ENCODE data around the gene RAB27B. TPM values are rescaled to one million over a fixed set of nuclear protein-coding genes. Genes with fewer than 3 reads are reported as not detected.

RAB27B gene
- total RNA-seq, 2 experiments from 2014 or later, result 5.0 to 5.2 TPM

- Mint-ChIP-seq H3K4me1 (peaks cover 20% of the 10 kb centered on the region), H3K9me3 (no peaks in the 10 kb centered on the region), H3K4me3 (no peak overlapping the region), H3K27ac (no peak overlapping the region), H3K27me3 (no peaks in the 10 kb centered on the region), H3K36me3 (ENCODE audit: low read depth) (no peaks in the 10 kb centered on the region)
- no peak for DNase-seq
- ChIA-PET CTCF (no interaction called here), POLR2A (no interaction called here)
These were observed 27.9 kb downstream of the RAB27B start for GRCh38 chr18:54856105-54856646.

GRCh38 chr18:54857499-54857898 is 29.2 kb downstream of the RAB27B start:
- no peaks in the 10 kb centered on the region for H3K36me3 Mint-ChIP-seq (ENCODE audit: low read depth)
- DNase-seq, result no peak
- peaks cover 12% of the 10 kb centered on the region for H3K4me1 Mint-ChIP-seq
- no peak overlapping the region for H3K27ac Mint-ChIP-seq
- no peaks in the 10 kb centered on the region for H3K27me3 Mint-ChIP-seq
- H3K4me3 Mint-ChIP-seq, result no peak overlapping the region
- CTCF ChIA-PET, result no interaction called here
- POLR2A ChIA-PET, result no interaction called here
- H3K9me3 Mint-ChIP-seq, result no peaks in the 10 kb centered on the region

GRCh38 chr18:54859667-54860421 is 31.6 kb downstream of the RAB27B start:
- POLR2A ChIA-PET, result no interaction called here

GRCh38 chr18:54860941-54861340 is 32.7 kb downstream of the RAB27B start:
- ChIA-PET CTCF (no interaction called here), POLR2A (no interaction called here)
- no peaks in the 10 kb centered on the region for H3K36me3 Mint-ChIP-seq (ENCODE audit: low read depth)
- no peak for DNase-seq
- H3K4me3 Mint-ChIP-seq, result no peak overlapping the region
- no peak overlapping the region for H3K27ac Mint-ChIP-seq
- H3K9me3 Mint-ChIP-seq, result no peaks in the 10 kb centered on the region
- no peaks in the 10 kb centered on the region for H3K27me3 Mint-ChIP-seq
- no peaks in the 10 kb centered on the region for H3K4me1 Mint-ChIP-seq

More at GRCh38 chr18:54859667-54860421, 31.6 kb downstream of the RAB27B start:
- Mint-ChIP-seq H3K9me3 (no peaks in the 10 kb centered on the region), H3K4me1 (no peaks in the 10 kb centered on the region), H3K36me3 (ENCODE audit: low read depth) (no peaks in the 10 kb centered on the region), H3K27me3 (no peaks in the 10 kb centered on the region), H3K4me3 (no peak overlapping the region), H3K27ac (no peak overlapping the region)
- CTCF ChIA-PET, result no interaction called here
- DNase-seq, result no peak

GRCh38 chr18:54867131-54867530 is 38.9 kb downstream of the RAB27B start:
- ChIA-PET POLR2A (no interaction called here), CTCF (no interaction called here)
- Mint-ChIP-seq H3K27me3 (no peaks in the 10 kb centered on the region), H3K27ac (no peak overlapping the region), H3K9me3 (no peaks in the 10 kb centered on the region), H3K36me3 (ENCODE audit: low read depth) (no peaks in the 10 kb centered on the region), H3K4me3 (no peak overlapping the region), H3K4me1 (no peaks in the 10 kb centered on the region)
- DNase-seq, result no peak

- Mint-ChIP-seq H3K27me3 (no peaks in the 10 kb centered on the region), H3K36me3 (ENCODE audit: low read depth) (no peaks in the 10 kb centered on the region), H3K4me1 (peaks cover 7% of the 10 kb centered on the region), H3K4me3 (no peak overlapping the region), H3K9me3 (no peaks in the 10 kb centered on the region), H3K27ac (no peak overlapping the region)
- ChIA-PET POLR2A (no interaction called here), CTCF (no interaction called here)
- no peak for DNase-seq
These were observed 43.0 kb downstream of the RAB27B start for GRCh38 chr18:54871231-54871630.

- ChIA-PET POLR2A (no interaction called here), CTCF (interaction anchor here (1.0 kb wide), 1 partner anchor 12 kb away, joined by 3 read pairs; no protein-coding TSS in a partner anchor)
- no peak for DNase-seq
- Mint-ChIP-seq H3K4me1 (peaks cover 7% of the 10 kb centered on the region), H3K36me3 (ENCODE audit: low read depth) (no peaks in the 10 kb centered on the region), H3K9me3 (no peaks in the 10 kb centered on the region), H3K27ac (no peak overlapping the region), H3K27me3 (no peaks in the 10 kb centered on the region), H3K4me3 (no peak overlapping the region)
These were observed 44.4 kb downstream of the RAB27B start for GRCh38 chr18:54872681-54873080.

GRCh38 chr18:54873884-54874255 is 45.6 kb downstream of the RAB27B start:
- Mint-ChIP-seq H3K4me3 (no peak overlapping the region), H3K4me1 (peaks cover 7% of the 10 kb centered on the region), H3K27ac (no peak overlapping the region), H3K36me3 (ENCODE audit: low read depth) (no peaks in the 10 kb centered on the region), H3K9me3 (no peaks in the 10 kb centered on the region), H3K27me3 (no peaks in the 10 kb centered on the region)
- DNase-seq, result no peak
- ChIA-PET POLR2A (no interaction called here), CTCF (interaction anchor here (1.0 kb wide), 1 partner anchor 11 kb away, joined by 3 read pairs; no protein-coding TSS in a partner anchor)

GRCh38 chr18:54875063-54875462 is 46.8 kb downstream of the RAB27B start:
- ChIA-PET CTCF (interaction anchor here (1.0 kb wide), 1 partner anchor 38 kb away, joined by 5 read pairs; no protein-coding TSS in a partner anchor), POLR2A (no interaction called here)
- Mint-ChIP-seq H3K36me3 (ENCODE audit: low read depth) (no peaks in the 10 kb centered on the region), H3K4me3 (no peak overlapping the region), H3K9me3 (no peaks in the 10 kb centered on the region), H3K27me3 (no peaks in the 10 kb centered on the region), H3K27ac (no peak overlapping the region), H3K4me1 (peaks cover 7% of the 10 kb centered on the region)
- DNase-seq, result no peak

- CTCF ChIA-PET, result no interaction called here
- POLR2A ChIA-PET, result no interaction called here
- Mint-ChIP-seq H3K9me3 (no peaks in the 10 kb centered on the region), H3K27me3 (no peaks in the 10 kb centered on the region), H3K4me1 (peaks cover 7% of the 10 kb centered on the region), H3K27ac (no peak overlapping the region), H3K4me3 (no peak overlapping the region), H3K36me3 (ENCODE audit: low read depth) (no peaks in the 10 kb centered on the region)
- DNase-seq, result no peak
These were observed 48.8 kb downstream of the RAB27B start for GRCh38 chr18:54877076-54877475.

- Mint-ChIP-seq H3K9me3 (no peaks in the 10 kb centered on the region), H3K4me3 (no peak overlapping the region), H3K4me1 (peaks cover 3% of the 10 kb centered on the region), H3K27ac (no peak overlapping the region), H3K36me3 (ENCODE audit: low read depth) (no peaks in the 10 kb centered on the region), H3K27me3 (no peaks in the 10 kb centered on the region)
- no peak for DNase-seq
- POLR2A ChIA-PET, result no interaction called here
- CTCF ChIA-PET, result no interaction called here
These were observed 49.9 kb downstream of the RAB27B start for GRCh38 chr18:54878159-54878622.

- POLR2A ChIA-PET, result no interaction called here
These were observed 50.5 kb downstream of the RAB27B start for GRCh38 chr18:54878659-54879358.

GRCh38 chr18:54879691-54880090 is 51.4 kb downstream of the RAB27B start:
- Mint-ChIP-seq H3K27me3 (no peaks in the 10 kb centered on the region), H3K36me3 (ENCODE audit: low read depth) (no peaks in the 10 kb centered on the region), H3K4me1 (no peaks in the 10 kb centered on the region), H3K9me3 (no peaks in the 10 kb centered on the region), H3K4me3 (no peak overlapping the region), H3K27ac (no peak overlapping the region)
- DNase-seq, result no peak
- CTCF ChIA-PET, result no interaction called here
- POLR2A ChIA-PET, result no interaction called here

More at GRCh38 chr18:54878659-54879358, 50.5 kb downstream of the RAB27B start:
- no peak for DNase-seq
- Mint-ChIP-seq H3K4me1 (no peaks in the 10 kb centered on the region), H3K4me3 (no peak overlapping the region), H3K9me3 (no peaks in the 10 kb centered on the region), H3K27me3 (no peaks in the 10 kb centered on the region), H3K36me3 (ENCODE audit: low read depth) (no peaks in the 10 kb centered on the region), H3K27ac (no peak overlapping the region)
- CTCF ChIA-PET, result no interaction called here
